AG10803 (cell line): Measurements from ENCODE around the gene TMEM170A.
A peak's percentile ranks its signal among the peaks of the same experiment; 100 is the strongest.
"Not testable (repeated sequence)": the region's sequence is repeated elsewhere in the genome, so short reads cannot be mapped to it uniquely, and the experiment has no call there.

Experiments
- DNase-seq: peaks from one replicate; pipeline ENCODE4 v3.0.0; 2010; ENCODE audit warnings: low read depth
- H3K4me3 ChIP-seq: 2 replicates; pipeline ENCODE4 v1.5.1; 2011; ENCODE audit warnings: mild to moderate bottlenecking, low read length, control low read depth
- CTCF ChIP-seq: conservative IDR thresholded peaks from 2 replicates; pipeline ENCODE4 v1.5.1; 2011; ENCODE audit warnings: mild to moderate bottlenecking, low read length, control low read depth, inconsistent platforms

The TMEM170A gene

GRCh38 chr16:75445298-75445697 is 19.2 kb downstream of the TMEM170A start:
- TF ChIP-seq CTCF = no peak
- no peak for DNase-seq
- no peak overlapping the region for H3K4me3 ChIP-seq

DNA sequence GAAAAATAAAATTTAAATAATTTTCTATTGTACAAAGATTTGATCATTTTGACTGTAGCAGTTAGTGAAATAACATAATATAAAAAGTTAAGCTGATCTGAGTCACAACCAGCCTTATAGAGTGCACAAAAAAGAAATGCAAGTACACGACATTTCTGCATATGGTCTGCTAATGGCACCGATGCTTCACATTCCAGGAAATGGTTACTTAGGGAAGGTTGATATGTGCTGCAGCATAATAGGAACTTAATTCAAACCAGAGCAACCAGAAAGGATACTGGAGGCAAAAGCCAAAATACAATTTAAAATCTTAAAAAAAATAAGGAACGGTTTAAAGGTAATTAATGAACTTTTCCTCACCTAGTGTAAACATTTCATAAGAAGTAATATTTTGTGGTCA is 21.2 kb downstream of the TMEM170A start:
- H3K4me3 ChIP-seq = no peak overlapping the region
- peak; percentile 81 for DNase-seq
- no peak for TF ChIP-seq CTCF

DNA sequence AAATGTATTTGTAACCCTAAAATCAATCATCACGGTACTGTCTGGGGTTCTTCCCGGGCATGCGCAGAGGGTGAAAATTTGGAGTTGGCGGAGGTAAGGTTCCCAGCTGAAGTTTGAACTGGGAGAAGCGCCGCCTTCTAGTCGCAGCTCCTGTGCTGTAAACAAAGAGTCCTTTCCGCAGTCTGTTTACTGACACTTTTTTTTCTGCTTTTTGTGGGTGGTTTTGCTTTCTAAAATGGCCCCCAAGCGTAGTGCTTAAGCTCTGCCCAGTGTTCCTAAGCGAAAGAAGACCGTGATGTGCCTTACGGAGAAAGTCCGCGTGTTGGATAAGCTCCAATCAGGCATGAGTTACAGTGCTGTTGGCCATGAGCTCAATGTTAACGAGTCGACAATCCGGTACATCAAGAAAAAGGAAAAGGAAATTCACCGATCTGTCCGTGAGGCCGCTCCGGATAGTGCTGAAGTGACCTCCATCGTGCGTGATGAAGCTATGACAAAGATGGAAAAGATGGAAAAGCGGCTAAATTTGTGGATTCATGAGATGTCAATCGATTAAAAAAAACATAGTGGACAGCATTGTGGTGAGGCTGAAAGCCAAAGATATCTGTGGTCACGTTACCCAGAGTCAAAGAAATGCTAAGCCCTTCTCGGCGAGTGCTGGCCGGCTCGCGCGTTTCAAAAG is 30.6 kb downstream of the TMEM170A start:
- 0 out of 2 replicates have a peak, but pooled peaks have one; percentile 1 for TF ChIP-seq CTCF
- DNase-seq = peak; percentile 94
- peak overlapping the region; percentile 97 for H3K4me3 ChIP-seq

GRCh38 chr16:75432828-75433731 is 31.4 kb downstream of the TMEM170A start, which contains the start of gene CFDP1:
TSS of gene CFDP1 (minus strand) at chr16:75433503. CDS start at chr16:75433352, 151 bp downstream.
- no peak for TF ChIP-seq CTCF
- peak within 1 kb of the TSS; percentile 97 for H3K4me3 ChIP-seq
- peak; percentile 91 for DNase-seq

GRCh38 chr16:75429621-75430403 is 34.7 kb downstream of the TMEM170A start:
- no peak for DNase-seq
- no peak for TF ChIP-seq CTCF
- no peak overlapping the region for H3K4me3 ChIP-seq

DNA sequence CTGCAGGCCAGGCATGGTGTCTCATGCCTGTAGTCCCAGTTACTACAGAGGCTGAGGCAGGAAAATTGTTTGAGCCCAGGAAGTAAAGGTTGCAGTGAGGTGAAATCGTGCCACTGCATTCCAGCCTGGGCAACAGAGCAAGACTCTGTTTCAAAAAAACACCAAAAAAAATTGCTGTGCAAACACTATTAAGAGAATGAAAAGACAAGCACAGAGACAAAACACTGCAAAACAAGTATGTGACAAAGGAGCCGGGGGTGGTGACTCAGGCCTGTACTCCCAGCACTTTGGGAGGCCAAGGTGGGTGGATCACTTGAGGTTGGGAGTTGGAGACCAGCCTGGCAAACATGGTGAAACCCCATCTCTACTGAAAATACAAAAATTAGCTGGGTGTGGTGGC is 38.0 kb downstream of the TMEM170A start:
- not testable (repeated sequence) for H3K4me3 ChIP-seq
- peak; percentile 17 for DNase-seq

- not testable (repeated sequence) for H3K4me3 ChIP-seq, DNase-seq
Measured at GRCh38 chr16:75424105-75424762, 40.3 kb downstream of the TMEM170A start.
